Measurements from ENCODE around the gene NOVA1. TPM values are rescaled to one million over a fixed set of nuclear protein-coding genes. Genes with fewer than 3 reads are reported as not detected.
"Not testable (repeated sequence)": the region's sequence is repeated elsewhere in the genome, so short reads cannot be mapped to it uniquely, and the experiment has no call there.

The NOVA1 gene
- polyA plus RNA-seq = 10 to 100 TPM in 1 of 3 donors, 1 to 10 TPM in 1, under 1 TPM in 1; 0.90 to 24.0 (median 5.5) TPM

GRCh38 chr14:26597589-26598080, at the start of gene NOVA1:
NOVA1 (minus strand) TSS chr14:26598033; CDS start chr14:26597436, 597 bp downstream.
- peak within 1 kb of the TSS; percentile 15 for H3K27ac ChIP-seq (ENCODE audit: low read depth, low read length)
- 2 to 4% (median 3%) methylated on average over 9 to 36 of the region's 36 CpGs for WGBS, 3 donors

- WGBS, 3 donors = 79 to 82% (median 81%) methylated on average over 5 of the region's 5 CpGs
- H3K27ac ChIP-seq (ENCODE audit: low read depth, low read length) = not testable (repeated sequence)
Observed at GRCh38 chr14:26645057-26645456, 47.2 kb upstream of the NOVA1 start.

GRCh38 chr14:26636561-26636960, 38.7 kb upstream of the NOVA1 start:
- no peak overlapping the region for H3K27ac ChIP-seq (ENCODE audit: low read depth, low read length)

GRCh38 chr14:26634946-26635345, 37.1 kb upstream of the NOVA1 start:
- H3K27ac ChIP-seq (ENCODE audit: low read depth, low read length) = not testable (repeated sequence)
- 84 to 92% (median 92%) methylated on average over 22 to 25 of the region's 25 CpGs for WGBS, 3 donors

More at GRCh38 chr14:26636561-26636960, 38.7 kb upstream of the NOVA1 start:
- WGBS, 3 donors = 38 to 52% (median 39%) methylated on average over 5 of the region's 5 CpGs

- H3K27ac ChIP-seq (ENCODE audit: low read depth, low read length) = no peak overlapping the region
Observed at GRCh38 chr14:26626256-26626655, 28.4 kb upstream of the NOVA1 start.

- H3K27ac ChIP-seq (ENCODE audit: low read depth, low read length) = no peak overlapping the region
- 76 to 93% (median 80%) methylated on average over 1 of the region's 1 CpG for WGBS, 3 donors
Observed at GRCh38 chr14:26622611-26623010, 24.8 kb upstream of the NOVA1 start.

- WGBS, 3 donors = 72 to 73% (median 73%) methylated on average over 2 of the region's 2 CpGs
- H3K27ac ChIP-seq (ENCODE audit: low read depth, low read length) = no peak overlapping the region
Observed at GRCh38 chr14:26621807-26622560, 24.2 kb upstream of the NOVA1 start.

GRCh38 chr14:26621364-26621763, 23.5 kb upstream of the NOVA1 start:
- 90 to 97% (median 93%) methylated on average over 1 of the region's 1 CpG for WGBS, 3 donors
- no peak overlapping the region for H3K27ac ChIP-seq (ENCODE audit: low read depth, low read length)

GRCh38 chr14:26611259-26611658, 13.4 kb upstream of the NOVA1 start:
- no peak overlapping the region for H3K27ac ChIP-seq (ENCODE audit: low read depth, low read length)

GRCh38 chr14:26606729-26607312, 9.0 kb upstream of the NOVA1 start:
- no peak overlapping the region for H3K27ac ChIP-seq (ENCODE audit: low read depth, low read length)
- WGBS, 3 donors = 64 to 66% (median 64%) methylated on average over 3 of the region's 3 CpGs

- H3K27ac ChIP-seq (ENCODE audit: low read depth, low read length) = no peak overlapping the region
- 53 to 70% (median 54%) methylated on average over 2 of the region's 2 CpGs for WGBS, 3 donors
Observed at GRCh38 chr14:26605602-26606001, 7.8 kb upstream of the NOVA1 start.

GRCh38 chr14:26602902-26603301, 5.1 kb upstream of the NOVA1 start:
- no peak overlapping the region for H3K27ac ChIP-seq (ENCODE audit: low read depth, low read length)
- 78 to 92% (median 87%) methylated on average over 2 of the region's 2 CpGs for WGBS, 3 donors

GRCh38 chr14:26601856-26602255, 4.0 kb upstream of the NOVA1 start:
- H3K27ac ChIP-seq (ENCODE audit: low read depth, low read length) = no peak overlapping the region
- WGBS, 3 donors = 65 to 69% (median 68%) methylated on average over 4 of the region's 4 CpGs

GRCh38 chr14:26599291-26599690, 1.5 kb upstream of the NOVA1 start:
- no peak overlapping the region for H3K27ac ChIP-seq (ENCODE audit: low read depth, low read length)
- 37 to 51% (median 41%) methylated on average over 7 of the region's 7 CpGs for WGBS, 3 donors

GRCh38 chr14:26598672-26599131, 869 bp upstream of the NOVA1 start:
- 1 to 4% (median 4%) methylated on average over 18 of the region's 18 CpGs for WGBS, 3 donors
- H3K27ac ChIP-seq (ENCODE audit: low read depth, low read length) = peak overlapping the region; percentile 15

GRCh38 chr14:26598081-26598671, 343 bp upstream of the NOVA1 start:
- WGBS, 3 donors = 1 to 2% (median 1%) methylated on average over 25 to 54 of the region's 54 CpGs
- peak overlapping the region; percentile 15 for H3K27ac ChIP-seq (ENCODE audit: low read depth, low read length)

GRCh38 chr14:26597071-26597588, 703 bp downstream of the NOVA1 start:
- no peak overlapping the region for H3K27ac ChIP-seq (ENCODE audit: low read depth, low read length)
- WGBS, 3 donors = 0 to 1% (median 1%) methylated on average over 28 to 33 of the region's 33 CpGs

GRCh38 chr14:26596543-26597061, 1.2 kb downstream of the NOVA1 start:
- no peak overlapping the region for H3K27ac ChIP-seq (ENCODE audit: low read depth, low read length)
- 2 to 4% (median 2%) methylated on average over 21 of the region's 21 CpGs for WGBS, 3 donors
